Measurements from ENCODE around the gene ANK3.

Gene ANK3

GRCh38 chr10:60400366-60400765 is 10.7 kb upstream of the ANK3 start:
- TF ChIP-seq, protein P1, sequence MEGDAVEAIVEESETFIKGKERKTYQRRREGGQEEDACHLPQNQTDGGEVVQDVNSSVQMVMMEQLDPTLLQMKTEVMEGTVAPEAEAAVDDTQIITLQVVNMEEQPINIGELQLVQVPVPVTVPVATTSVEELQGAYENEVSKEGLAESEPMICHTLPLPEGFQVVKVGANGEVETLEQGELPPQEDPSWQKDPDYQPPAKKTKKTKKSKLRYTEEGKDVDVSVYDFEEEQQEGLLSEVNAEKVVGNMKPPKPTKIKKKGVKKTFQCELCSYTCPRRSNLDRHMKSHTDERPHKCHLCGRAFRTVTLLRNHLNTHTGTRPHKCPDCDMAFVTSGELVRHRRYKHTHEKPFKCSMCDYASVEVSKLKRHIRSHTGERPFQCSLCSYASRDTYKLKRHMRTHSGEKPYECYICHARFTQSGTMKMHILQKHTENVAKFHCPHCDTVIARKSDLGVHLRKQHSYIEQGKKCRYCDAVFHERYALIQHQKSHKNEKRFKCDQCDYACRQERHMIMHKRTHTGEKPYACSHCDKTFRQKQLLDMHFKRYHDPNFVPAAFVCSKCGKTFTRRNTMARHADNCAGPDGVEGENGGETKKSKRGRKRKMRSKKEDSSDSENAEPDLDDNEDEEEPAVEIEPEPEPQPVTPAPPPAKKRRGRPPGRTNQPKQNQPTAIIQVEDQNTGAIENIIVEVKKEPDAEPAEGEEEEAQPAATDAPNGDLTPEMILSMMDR (conservative IDR thresholded peaks at IDR 0.05; ENCODE audit: low read depth, low read length) = no peak
- no peak for DNase-seq (ENCODE audit: low read depth)
- no peak overlapping the region for H3K4me3 ChIP-seq (ENCODE audit: low read length)

DNA sequence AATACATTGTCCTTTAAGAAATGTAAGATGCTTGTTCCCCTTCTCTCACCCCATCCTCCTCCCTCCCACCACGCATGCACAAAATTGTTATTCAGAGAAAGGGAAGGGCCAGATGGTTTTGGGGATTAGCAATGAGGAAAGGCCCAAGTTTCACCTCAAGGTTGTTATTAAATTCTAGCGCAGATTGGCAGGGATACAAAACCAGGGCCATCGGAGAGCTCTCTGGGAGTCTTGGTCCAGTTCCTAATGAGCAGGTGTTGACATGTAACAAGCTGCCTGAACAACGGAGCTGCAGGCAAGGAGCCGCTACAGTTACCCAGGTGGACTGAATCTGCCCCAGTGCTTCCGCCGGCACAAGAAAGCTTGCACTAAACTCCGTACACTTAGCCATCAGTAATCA is 9.7 kb upstream of the ANK3 start:
- H3K4me3 ChIP-seq (ENCODE audit: low read length) = no peak overlapping the region
- no peak for DNase-seq (ENCODE audit: low read depth)
- TF ChIP-seq, protein P1 (conservative IDR thresholded peaks at IDR 0.05; ENCODE audit: low read depth, low read length) = no peak

- TF ChIP-seq, protein P1 (conservative IDR thresholded peaks at IDR 0.05; ENCODE audit: low read depth, low read length) = no peak
- H3K4me3 ChIP-seq (ENCODE audit: low read length) = no peak overlapping the region
- DNase-seq (ENCODE audit: low read depth) = no peak
Measured at GRCh38 chr10:60397792-60398191, 8.1 kb upstream of the ANK3 start.

- no peak for DNase-seq (ENCODE audit: low read depth)
- TF ChIP-seq, protein P1 (conservative IDR thresholded peaks at IDR 0.05; ENCODE audit: low read depth, low read length) = no peak
- H3K4me3 ChIP-seq (ENCODE audit: low read length) = no peak overlapping the region
Measured at GRCh38 chr10:60396766-60397165, 7.1 kb upstream of the ANK3 start.

DNA sequence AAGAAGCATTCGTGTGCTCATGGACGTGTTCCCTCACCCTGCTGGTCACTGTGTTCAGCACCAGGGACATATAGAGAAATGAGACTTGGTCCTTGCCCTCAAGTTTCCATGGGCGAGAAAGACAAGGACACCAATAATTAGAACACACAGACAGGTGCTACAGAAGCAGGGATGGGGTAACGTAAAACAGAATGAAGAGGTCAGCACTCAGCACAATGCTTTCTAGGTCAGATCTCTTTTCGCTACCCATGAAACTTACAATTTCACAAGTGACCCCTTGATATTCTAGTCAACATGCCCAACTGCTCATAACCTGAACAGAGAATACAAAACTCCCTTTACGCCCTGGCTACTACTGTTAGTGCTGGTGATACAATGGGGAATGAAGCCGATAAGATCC is 6.0 kb upstream of the ANK3 start:
- TF ChIP-seq, protein P1 (conservative IDR thresholded peaks at IDR 0.05; ENCODE audit: low read depth, low read length) = no peak
- DNase-seq (ENCODE audit: low read depth) = no peak
- no peak overlapping the region for H3K4me3 ChIP-seq (ENCODE audit: low read length)

DNA sequence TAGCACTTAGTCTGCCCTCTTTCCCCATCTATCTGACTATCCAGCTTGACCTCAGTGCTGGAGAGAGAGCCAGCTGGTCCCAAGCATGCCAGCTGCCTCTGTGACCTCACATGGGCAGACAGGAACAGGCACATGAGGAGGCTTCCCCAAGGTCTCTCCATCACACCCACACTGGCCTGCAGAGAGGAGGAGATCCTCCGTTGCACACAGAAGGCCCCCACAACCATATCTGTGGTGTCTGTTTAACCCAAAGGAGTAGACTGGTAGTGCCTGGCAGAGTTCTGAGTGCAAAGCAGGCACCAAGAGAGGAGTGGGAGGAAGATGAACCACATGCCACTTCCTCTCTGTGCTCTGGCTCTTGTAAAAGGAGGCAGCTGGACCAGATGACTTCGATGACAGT is 4.8 kb upstream of the ANK3 start:
- no peak overlapping the region for H3K4me3 ChIP-seq (ENCODE audit: low read length)
- no peak for DNase-seq (ENCODE audit: low read depth)
- TF ChIP-seq, protein P1 (conservative IDR thresholded peaks at IDR 0.05; ENCODE audit: low read depth, low read length) = no peak

- H3K4me3 ChIP-seq (ENCODE audit: low read length) = no peak overlapping the region
- TF ChIP-seq, protein P1 (conservative IDR thresholded peaks at IDR 0.05; ENCODE audit: low read depth, low read length) = no peak
- no peak for DNase-seq (ENCODE audit: low read depth)
Measured at GRCh38 chr10:60390224-60390626, 550 bp upstream of the ANK3 start.
